NCI-H1694 (cell line): ENCODE results near the gene PBRM1.

Experiments used
- DNase-seq: peaks from one replicate; lab custom pipeline; 2025; lab: John Stamatoyannopoulos, UW

PBRM1 gene

DNA sequence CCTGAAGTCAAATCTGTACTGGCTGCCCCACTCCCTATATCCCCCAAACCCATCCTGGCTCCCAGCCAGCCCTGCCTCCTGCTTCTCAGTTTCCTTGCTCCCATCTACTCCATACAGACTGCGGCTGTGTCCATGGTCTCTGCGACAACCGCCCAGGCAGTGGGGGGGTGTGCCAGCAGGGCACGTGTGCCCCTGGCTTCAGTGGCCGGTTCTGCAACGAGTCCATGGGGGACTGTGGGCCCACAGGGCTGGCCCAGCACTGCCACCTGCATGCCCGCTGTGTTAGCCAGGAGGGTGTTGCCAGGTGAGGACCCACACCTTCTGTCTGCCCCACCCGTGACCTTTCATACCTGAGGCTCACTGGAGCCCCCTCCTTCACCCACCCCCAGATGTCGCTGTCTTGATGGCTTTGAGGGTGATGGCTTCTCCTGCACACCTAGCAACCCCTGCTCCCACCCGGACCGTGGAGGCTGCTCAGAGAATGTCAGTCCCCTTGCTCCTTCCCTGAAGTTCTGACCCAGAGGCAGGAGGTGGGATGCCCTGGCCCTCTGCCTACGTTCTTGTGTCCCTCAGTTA is 175.9 kb downstream of the PBRM1 start:
- no peak for DNase-seq

DNA sequence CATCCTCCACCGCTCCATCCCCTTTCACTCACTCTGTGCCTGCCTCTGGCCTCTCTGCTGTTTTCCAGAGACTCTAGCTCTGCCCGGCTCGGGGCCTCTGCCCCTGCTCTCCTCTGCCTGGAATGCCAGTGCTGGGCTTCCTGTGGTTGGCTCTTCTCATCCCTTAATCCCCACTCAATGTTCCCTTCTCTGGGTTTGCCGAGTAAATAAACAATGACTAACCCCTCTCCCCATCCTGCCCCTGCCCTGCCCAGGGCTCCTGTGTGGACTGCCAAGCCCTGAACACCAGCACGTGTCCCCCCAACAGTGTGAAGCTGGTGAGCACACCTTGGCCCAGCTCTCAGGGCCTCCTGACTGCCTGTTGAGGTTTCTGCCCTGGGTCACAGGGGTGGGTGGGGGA is 178.4 kb downstream of the PBRM1 start:
- DNase-seq, result no peak

DNA sequence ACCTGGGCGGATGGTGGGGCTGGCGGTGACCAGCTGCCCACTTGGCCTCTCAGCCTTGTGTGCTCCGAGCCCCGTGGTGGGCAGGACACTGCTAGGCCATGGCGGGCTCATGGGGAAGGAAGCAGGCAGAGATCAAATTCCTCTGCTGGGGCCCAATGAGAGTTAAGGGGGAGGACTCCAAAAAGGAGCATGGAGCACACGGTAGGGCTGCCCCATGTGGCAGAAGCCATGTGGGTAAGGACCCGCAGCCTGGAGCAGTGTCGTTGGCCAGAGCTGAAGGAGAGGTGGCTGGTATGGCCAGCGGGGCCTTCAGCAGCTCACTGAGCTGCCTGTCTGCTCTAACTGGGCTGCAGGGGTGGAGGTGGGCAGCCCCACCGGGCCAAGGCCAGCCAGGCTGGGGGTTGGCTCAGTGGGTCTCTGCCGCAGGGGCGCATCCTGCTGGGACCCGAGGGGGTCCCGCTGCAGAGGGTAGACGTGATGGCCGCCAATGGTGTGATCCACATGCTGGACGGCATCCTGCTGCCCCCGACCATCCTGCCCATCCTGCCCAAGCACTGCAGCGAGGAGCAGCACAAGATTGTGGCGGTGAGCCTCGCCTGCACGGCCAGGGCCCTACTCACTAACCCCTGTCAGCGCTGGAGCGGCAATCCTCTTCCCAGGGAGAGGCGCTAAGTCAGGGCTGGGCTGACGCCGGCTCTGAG is 179.3 kb downstream of the PBRM1 start:
- no peak for DNase-seq

DNA sequence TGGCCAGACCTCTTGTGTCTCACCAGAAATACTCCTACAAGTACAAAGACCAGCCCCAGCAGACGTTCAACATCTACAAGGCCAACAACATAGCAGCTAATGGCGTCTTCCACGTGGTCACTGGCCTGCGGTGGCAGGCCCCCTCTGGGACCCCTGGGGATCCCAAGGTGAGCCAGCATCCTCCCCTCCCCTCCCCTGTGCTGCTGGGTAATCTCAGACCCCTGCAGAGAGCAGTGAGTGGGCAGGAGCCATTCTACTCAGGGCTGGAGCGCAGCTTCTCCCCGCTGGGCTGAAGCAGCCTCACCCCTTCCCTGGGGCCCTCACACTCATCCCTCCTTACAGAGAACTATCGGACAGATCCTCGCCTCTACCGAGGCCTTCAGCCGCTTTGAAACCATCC is 180.7 kb downstream of the PBRM1 start:
- no peak for DNase-seq

DNA sequence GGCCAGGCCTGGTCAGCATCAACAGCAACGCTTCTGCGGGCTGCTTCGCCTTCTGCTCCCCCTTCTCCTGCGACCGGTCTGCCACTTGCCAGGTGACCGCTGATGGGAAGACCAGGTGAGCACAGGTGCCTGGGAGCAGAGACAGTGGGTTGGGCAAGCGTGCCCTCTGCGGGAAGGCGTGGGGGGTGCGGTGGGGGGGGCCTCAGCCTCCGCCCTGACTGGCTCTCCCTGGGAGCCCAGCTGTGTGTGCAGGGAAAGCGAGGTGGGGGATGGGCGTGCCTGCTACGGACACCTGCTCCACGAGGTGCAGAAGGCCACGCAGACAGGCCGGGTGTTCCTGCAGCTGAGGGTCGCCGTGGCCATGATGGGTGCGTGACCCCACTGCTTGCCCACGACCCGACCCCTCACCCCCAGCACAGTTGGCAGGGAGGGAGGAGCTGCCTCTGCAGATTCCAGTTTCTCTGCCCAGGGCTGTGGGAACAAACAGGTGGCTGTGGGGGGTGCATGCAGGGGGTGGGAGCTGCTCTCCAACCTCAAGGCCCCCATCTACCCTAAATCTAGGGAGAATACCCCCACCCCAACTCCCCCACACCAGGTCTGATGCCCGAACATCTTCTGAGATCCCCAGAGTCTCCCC is 181.8 kb downstream of the PBRM1 start:
- DNase-seq, result no peak

DNA sequence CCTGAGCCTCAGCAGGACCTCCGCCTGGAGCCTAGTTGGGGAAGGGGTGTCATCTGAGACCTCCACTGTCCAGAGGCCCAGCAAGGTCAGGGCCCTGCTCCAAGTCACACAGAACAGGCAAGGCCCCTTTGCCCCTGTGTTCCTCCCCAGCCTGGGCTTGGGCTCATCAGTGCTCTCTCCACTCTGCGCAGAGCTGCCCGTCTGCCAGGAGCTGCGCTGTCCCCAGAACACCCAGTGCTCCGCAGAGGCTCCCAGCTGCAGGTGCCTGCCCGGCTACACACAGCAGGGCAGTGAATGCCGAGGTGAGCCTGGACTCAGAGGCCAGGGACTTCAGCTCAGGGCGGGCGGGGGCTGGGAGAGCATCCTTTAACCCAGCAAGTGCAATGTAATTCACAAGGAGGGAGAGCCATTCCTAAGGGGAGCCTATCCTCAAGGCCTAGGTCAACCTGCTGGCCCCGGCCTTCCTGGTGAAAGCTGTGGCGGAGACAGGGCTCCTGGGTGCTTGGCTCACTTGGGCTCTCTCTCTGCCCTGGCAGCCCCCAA is 182.8 kb downstream of the PBRM1 start:
- no peak for DNase-seq

DNA sequence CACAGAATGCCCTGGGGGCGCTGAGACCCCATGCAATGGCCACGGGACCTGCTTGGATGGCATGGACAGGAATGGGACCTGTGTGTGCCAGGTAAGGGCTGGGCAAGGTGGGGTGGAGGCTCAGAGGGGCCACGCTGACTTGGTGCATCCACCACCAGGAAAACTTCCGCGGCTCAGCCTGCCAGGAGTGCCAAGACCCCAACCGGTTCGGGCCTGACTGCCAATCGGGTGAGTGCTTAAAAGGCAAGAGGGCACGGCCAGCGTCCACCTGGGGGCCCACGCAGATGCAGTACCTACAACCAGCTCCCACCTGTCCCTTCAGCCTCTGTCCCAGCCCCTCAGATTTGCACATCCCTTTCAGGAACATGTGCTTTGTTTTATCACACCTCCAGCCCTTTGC is 183.7 kb downstream of the PBRM1 start:
- DNase-seq, result no peak

DNA sequence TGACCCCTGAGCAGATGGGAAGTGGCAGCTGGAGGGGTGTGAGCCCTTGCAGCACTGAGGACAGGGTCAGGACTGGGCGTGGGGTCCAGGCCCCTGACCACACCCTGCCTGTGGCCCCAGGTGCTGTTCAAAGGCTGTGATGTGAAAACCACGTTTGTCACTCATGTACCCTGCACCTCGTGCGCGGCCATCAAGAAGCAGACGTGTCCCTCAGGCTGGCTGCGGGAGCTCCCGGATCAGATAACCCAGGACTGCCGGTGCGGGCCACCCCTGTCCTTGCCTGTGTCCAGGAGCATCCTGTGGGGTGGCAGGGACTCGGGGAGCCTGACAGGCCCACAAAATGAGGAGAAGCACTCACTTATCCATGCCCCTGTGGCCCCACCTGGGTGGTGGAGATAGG is 184.7 kb downstream of the PBRM1 start:
- DNase-seq, result no peak

DNA sequence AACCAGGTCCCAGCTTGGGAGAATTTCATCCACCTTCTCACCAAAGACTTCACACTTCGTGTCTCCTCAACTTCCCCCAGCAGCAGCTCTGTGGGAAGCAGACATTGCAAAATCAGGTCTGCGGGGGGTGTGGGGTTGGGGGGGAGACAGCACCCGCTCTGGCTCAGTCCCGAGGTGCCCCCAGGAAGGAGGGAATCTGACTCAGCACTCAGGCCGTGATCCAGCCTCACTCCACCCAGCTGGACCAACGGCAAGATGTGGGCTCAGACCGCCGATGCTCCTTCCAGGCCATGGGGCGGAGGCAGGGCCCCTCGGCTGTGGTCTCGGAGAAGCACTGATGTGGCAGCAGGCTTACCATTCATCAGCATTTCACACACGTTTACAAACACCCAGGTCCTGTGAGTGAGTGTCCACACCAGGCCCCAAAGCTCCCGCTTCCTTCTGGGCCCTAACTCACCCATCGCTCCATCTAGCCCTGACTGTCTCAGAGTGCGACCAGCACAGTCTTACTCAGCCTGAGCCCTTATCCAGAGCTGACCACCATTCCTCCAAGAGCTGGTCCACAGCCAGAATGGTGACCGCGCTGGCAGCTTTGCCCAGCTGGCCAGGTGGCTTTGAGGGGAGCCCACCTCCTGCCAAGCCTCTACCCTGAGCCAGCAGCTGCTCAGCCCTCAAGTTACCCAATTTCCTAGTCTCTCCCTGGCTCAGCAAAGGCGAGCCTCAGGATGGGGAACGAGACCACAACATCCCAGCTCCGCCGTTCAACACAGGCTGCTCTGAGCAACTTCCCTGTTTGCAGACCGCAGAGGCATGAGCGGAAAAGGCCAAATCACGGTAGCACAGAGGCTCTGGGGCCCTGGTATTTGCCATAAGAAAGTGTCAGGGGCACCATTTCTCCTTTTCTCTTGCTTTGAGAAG is 187.3 kb downstream of the PBRM1 start:
- DNase-seq, result no peak

DNA sequence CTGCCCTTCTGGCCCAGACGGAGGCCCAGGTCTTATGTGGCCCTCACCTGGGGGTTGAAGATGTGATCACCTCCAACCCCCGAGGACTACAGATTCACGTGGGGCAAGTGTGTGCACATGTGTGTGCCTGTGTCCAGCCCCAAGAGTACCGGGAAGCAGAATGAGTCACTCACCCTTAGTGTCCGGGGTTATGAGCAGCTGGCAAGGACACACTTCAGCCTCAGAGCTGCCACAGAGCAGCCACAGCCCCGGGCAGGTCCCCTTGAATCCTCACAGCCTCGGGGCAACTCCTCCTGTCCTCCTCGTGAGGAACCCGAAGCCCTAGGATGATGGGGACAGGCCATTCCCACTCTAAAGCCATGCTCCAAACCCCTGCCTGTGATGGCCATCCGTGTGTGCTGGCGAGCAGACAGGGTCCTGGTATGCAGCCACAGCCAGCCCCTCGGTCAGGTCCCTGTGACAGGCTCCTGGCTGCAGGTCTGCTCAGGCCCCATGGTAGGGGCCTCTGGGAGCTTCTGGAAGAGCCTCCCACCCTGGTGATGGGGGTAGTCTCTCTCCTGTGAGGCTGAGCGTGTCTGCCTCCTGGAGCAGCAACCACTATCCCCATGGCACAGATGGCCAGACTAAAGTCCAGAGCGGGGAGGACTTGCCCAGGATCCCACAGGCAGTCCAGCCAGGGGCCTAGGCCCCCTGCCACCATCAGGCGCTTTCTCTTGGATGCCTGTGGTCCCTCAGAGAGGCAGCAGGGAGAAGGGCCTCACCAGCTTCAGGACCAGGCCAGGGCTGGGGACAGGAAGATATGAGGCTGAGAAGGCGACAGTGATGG is 189.7 kb downstream of the PBRM1 start:
- DNase-seq, result no peak
